ENCODE results near the gene UNK. TPM values are rescaled to one million over a fixed set of nuclear protein-coding genes. Genes with fewer than 3 reads are reported as not detected.

UNK gene
- total RNA-seq (2016; rRNA removed; fragmentation: Illumina TruSeq; extraction: Trizol) = 28.6 and 33.0 TPM in 2 replicates
- 37.2 and 44.0 TPM in 2 replicates for total RNA-seq (2016; cell fraction: cytosol; rRNA removed; fragmentation: Illumina TruSeq; extraction: Trizol; ENCODE audit: low read depth)
- total RNA-seq (2016; cell fraction: insoluble cytoplasmic fraction; rRNA removed; fragmentation: Illumina TruSeq; extraction: Trizol) = 21.2 and 33.0 TPM in 2 replicates
- total RNA-seq (2016; cell fraction: membrane; rRNA removed; fragmentation: Illumina TruSeq; extraction: Trizol) = 58.6 and 59.5 TPM in 2 replicates
- total RNA-seq (2016; cell fraction: nucleus; rRNA removed; fragmentation: Illumina TruSeq; extraction: Trizol) = 38.6 and 43.6 TPM in 2 replicates
- polyA plus RNA-seq (2011; rRNA removed) = 30.7 and 31.6 TPM in 2 replicates
- 18.7 and 21.7 TPM in 2 replicates for polyA plus RNA-seq (2011; cell fraction: cytosol; rRNA removed)
- polyA plus RNA-seq (2011; cell fraction: nucleus; rRNA removed) = 50.0 and 56.4 TPM in 2 replicates
- 20.8 and 23.9 TPM in 2 replicates for polyA plus RNA-seq (2012)
- polyA plus RNA-seq (2016; cell fraction: cytosol; fragmentation: Illumina TruSeq; extraction: Trizol; ENCODE audit: low read depth) = 55.3 and 62.7 TPM in 2 replicates
- polyA plus RNA-seq (2016; cell fraction: insoluble cytoplasmic fraction; fragmentation: Illumina TruSeq; extraction: Trizol; ENCODE audit: low read depth) = 28.7 and 35.1 TPM in 2 replicates
- polyA plus RNA-seq (2016; cell fraction: membrane; fragmentation: Illumina TruSeq; extraction: Trizol; ENCODE audit: low read depth) = 64.7 and 69.9 TPM in 2 replicates
- 52.8 and 60.0 TPM in 2 replicates for polyA plus RNA-seq (2016; cell fraction: nucleus; fragmentation: Illumina TruSeq; extraction: Trizol; ENCODE audit: insufficient read depth, low read depth)
- polyA minus RNA-seq (2011; rRNA and poly(A)+ RNA removed; ENCODE audit: low replicate concordance) = 24.3 and 28.1 TPM in 2 replicates
- polyA minus RNA-seq (2011; cell fraction: cytosol; rRNA and poly(A)+ RNA removed) = 10.4 and 14.9 TPM in 2 replicates
- 78.9 and 91.3 TPM in 2 replicates for polyA minus RNA-seq (2011; cell fraction: nucleus; rRNA and poly(A)+ RNA removed)
- Bru-seq, nascent RNA = percentile 84 among the genes with signal in this experiment
- BruChase-seq, experiment 1, labeled RNA remaining after a 6-hour chase = percentile 89 among the genes with signal in this experiment
- percentile 87 among the genes with signal in this experiment for BruChase-seq, experiment 2, labeled RNA remaining after a 2-hour chase
- long read RNA-seq, experiment 1, transcript UNK-202 (4 exons, 1,312 nt) = major isoform, 22 of 28 reads
- long read RNA-seq, experiment 1, partial matches to known transcripts = 0 of 28 reads
- long read RNA-seq, experiment 1, other reads (novel, unspliced or antisense) = 3 of 28 reads
- long read RNA-seq, experiment 2, transcript UNK-202 (4 exons, 1,312 nt) = major isoform, 16 of 43 reads
- long read RNA-seq, experiment 2, partial matches to known transcripts = 13 of 43 reads
- long read RNA-seq, experiment 2, other reads (novel, unspliced or antisense) = 14 of 43 reads

GRCh38 chr17:75784473-75785015 is at the start of gene UNK:
TSS of gene UNK (plus strand) at chr17:75784806. CDS start at chr17:75784881, 75 bp downstream.
- ATAC-seq = peak; percentile 80
- peak within 1 kb of the TSS; percentile 94 for H3K9ac ChIP-seq (ENCODE audit: insufficient read depth, low read depth, low read length)
- H4K20me1 ChIP-seq (ENCODE audit: insufficient read depth, low read length) = no peaks in the 10 kb centered on the region
- H3K27me3 ChIP-seq (ENCODE audit: control insufficient read depth in 1 of 2, insufficient read depth in 2 of 2, low read length in 2 of 2) = no peaks in the 10 kb centered on the region; a peak in 1 of 5 replicates
- in situ Hi-C loops (cut with HindIII; ENCODE audit: extremely low pct_ligation_motif_present, low pct_unique_long_range_greater_than_20kb) = no loop called here
- under 1% methylated on average over 17 of the region's 45 CpGs for WGBS (ENCODE audit: low lambda C conversion rate)
- BruUV-seq (replicated peaks) = no TSS peak
- peaks cover 0 to 3% of the 10 kb centered on the region in 2 experiments; a peak in 1 of 5 replicates for H3K36me3 ChIP-seq (replicated peaks in 1 of 2; ENCODE audit: control insufficient read depth in 1 of 2, insufficient read depth in 2 of 2, low read length in 2 of 2)
- peaks cover 42% of the 10 kb centered on the region for H3K79me2 ChIP-seq (ENCODE audit: insufficient read depth, low read length)
- peak; percentile 67 for FAIRE-seq
- peak within 1 kb of the TSS; percentile 21 for H2AFZ ChIP-seq (ENCODE audit: low read length)
- H3K4me3 ChIP-seq (replicated peaks in 1 of 3; ENCODE audit: insufficient read depth in 1 of 3, low read depth in 2 of 3, low read length in 3 of 3) = peak within 1 kb of the TSS; percentile 57 to 82 (median 81)
- peaks cover 64% of the 10 kb centered on the region for H3K4me1 ChIP-seq (ENCODE audit: insufficient read depth, low read length)
- H3K4me2 ChIP-seq (ENCODE audit: low read depth, low read length) = peak within 1 kb of the TSS; percentile 99
- CTCF ChIA-PET (ENCODE audit: low intra/inter-chr PET ratio, low total read pairs) = no interaction called here
- no peaks in the 10 kb centered on the region for H3K9me3 ChIP-seq (ENCODE audit: low read length)
- DNase-seq (ENCODE audit: low spot score) = peak; percentile 99
- H3K27ac ChIP-seq (ENCODE audit: extremely low read length, insufficient read depth, low read length) = peak within 1 kb of the TSS; percentile 93
- intact Hi-C loops (cut with micrococcal nuclease; ENCODE audit: unreplicated experiment) = no loop called here
- POLR2A ChIA-PET = interaction anchor here (0.9 to 6.5 kb wide), 15 partner anchors 10 to 118 kb away, joined by 3 to 46 read pairs (median 9); partner anchors contain the start of genes GALK1, RECQL5, SAP30BP and TRIM47
- peak; percentile 19 for TF ChIP-seq SKI (IDR thresholded peaks at IDR 0.05; ENCODE audit: partially characterized antibody)
- no peak for TF ChIP-seq ZNF441 (CRISPR knock-in tag; IDR thresholded peaks at IDR 0.05; ENCODE audit: borderline replicate concordance)
- no peak for TF ChIP-seq ZNF280B (CRISPR knock-in tag; IDR thresholded peaks at IDR 0.05; ENCODE audit: borderline replicate concordance)
- TF ChIP-seq PHF5A (CRISPR knock-in tag; IDR thresholded peaks at IDR 0.05; ENCODE audit: low read depth, unreplicated experiment) = peak; percentile 86
- peak; percentile 68; the same call in 1 of the 2 replicates for TF ChIP-seq ZHX2 (IDR thresholded peaks at IDR 0.05; ENCODE audit: low read depth)
- TF ChIP-seq ZHX2 (CRISPR knock-in tag; IDR thresholded peaks at IDR 0.05; ENCODE audit: borderline replicate concordance) = no peak
- TF ChIP-seq MEIS1 (CRISPR knock-in tag; IDR thresholded peaks at IDR 0.05; ENCODE audit: borderline replicate concordance) = no peak
- TF ChIP-seq SUZ12 (IDR thresholded peaks at IDR 0.05; ENCODE audit: low read depth, low read length) = peak; percentile 100

All from HepG2 (cell line).